ENCODE results near the gene MBD3L2.
"Not testable (repeated sequence)": the region's sequence is repeated elsewhere in the genome, so short reads cannot be mapped to it uniquely, and the experiment has no call there.

Gene MBD3L2

DNA sequence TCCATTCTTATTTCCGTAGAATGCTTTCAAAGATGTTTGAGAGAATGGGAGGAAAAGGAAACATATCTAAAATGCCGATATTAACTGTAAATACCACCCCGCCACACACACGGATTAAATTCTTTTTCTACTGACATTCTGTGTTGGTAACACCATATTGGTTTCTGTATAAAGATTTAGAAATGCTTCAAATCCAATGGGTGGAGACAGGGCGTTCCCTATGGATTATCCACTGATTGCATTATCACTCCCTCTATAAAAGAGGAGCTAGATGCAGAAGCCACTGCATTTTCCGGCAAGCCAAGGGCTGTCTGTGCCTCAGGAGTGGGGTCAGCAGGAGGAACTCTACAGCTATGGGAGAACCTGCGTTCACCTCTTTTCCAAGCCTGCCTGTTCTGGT lies at the start of gene MBD3L2:
Gene MBD3L2, plus strand, starts transcription at position 301 of the 400 bp plus-strand sequence. Its CDS starts 53 bp downstream, at position 354.
- DNase-seq, result not testable (repeated sequence)

DNA sequence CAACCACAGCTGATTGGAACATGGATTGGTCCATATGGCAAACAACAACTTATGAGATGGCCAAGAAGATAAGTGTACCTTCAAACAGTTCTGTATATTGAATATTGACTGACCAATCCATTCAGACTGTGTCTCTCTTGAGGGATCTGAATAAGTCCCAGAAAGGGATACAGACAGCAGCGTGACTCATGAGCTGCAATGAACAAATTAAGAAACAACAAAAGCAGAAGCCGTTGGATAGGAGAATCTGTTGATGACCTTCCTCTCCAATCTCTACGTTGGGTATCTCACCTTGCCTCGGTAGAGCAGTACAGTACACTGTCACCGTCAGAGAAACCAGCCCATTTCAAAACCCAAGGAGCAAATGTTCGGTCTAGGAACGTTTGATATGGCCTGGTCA lies 49.2 kb upstream of the MBD3L2 start:
- no peak for DNase-seq

DNA sequence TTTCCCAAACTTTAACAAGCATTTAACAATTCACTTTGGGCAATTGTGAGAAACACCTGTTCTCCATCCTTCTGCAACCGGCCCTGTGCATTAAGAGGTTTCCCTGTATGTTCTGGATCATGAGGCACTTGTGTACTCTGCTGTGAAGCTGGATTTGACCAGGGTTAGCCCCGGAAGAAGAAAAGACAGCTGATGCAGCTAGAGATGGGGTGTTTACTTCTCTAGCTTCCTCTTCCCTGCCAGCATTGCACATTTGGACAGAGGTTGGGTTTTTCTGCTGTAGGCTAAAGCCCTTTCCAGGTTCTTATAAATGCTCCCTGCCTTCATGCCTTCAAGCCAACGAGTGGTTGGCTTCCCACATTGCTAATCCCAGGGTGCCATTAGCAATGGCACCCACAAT lies 48.8 kb upstream of the MBD3L2 start:
- no peak for DNase-seq

DNA sequence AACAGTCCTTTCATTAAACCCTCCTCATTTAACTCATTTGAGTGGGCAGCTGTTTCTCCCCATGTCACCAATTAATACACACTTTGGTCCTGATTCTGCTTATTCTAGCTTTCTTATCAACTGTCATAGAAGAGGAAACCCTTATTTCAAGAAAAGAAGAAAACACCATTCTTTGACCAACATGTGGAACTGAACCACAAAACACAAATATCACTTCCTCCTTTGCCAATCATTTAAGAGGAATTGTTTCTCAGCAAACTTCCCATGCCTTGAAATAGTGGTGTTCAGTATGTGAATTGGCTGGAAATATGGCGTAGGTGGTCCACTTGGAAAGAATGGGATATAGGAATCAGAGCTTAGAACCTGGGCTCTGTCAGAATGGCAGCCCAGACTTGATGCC lies 48.3 kb upstream of the MBD3L2 start:
- DNase-seq, result no peak

DNA sequence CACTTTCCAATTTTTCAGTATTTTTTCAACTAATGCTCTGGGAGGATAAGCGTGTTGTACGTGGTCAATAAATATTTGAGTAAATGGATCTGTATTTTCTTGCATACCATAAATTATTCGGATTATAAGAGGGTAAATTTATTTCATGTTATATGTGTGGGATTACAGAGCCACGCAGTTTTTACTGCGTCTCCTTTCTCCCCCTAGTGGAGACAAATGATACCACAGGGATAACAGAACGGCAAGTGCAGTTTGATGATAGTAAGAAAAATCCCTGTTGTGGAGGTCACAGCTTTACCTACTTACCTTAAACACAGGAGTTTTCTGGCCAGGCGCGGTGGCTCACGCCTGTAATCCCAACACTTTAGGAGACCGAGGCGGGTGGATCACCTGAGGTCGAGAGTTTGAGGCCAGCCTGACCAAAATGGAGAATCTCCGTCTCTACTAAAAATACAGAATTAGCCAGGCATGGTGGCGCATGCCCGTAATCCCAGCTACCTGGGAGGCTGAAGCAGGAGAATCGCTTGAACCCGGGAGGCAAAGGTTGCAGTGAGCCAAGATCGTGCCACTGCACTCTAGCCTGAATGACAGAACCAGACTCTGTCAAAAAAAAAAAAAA lies 44.7 kb upstream of the MBD3L2 start:
- DNase-seq, result no peak

DNA sequence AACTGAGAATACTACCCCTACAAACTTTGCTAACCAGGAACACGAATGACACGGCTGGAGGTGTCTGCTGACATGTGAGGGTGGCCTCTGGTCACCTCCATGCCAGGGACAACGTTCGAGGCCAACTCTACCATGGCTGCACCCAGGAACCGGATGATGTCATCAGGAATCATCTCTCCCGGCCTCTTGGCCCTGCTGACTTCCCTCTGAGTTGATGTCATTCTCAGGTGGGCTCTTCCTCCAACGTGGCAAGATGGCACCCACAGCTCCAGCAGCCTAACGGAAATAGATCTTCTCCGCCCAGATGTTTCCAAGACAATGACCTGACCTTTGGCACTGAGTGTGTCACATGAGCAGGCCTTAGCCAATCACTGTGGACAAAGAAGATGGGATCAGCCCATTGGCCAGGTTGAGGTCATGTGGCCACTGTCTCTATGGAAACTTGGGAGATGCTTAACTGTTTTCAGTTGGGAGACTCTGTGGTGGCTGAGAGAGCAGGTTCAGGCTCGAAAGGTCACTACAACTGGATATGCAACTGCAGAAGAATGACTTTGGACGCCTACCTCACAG lies 42.9 kb upstream of the MBD3L2 start:
- no peak for DNase-seq

DNA sequence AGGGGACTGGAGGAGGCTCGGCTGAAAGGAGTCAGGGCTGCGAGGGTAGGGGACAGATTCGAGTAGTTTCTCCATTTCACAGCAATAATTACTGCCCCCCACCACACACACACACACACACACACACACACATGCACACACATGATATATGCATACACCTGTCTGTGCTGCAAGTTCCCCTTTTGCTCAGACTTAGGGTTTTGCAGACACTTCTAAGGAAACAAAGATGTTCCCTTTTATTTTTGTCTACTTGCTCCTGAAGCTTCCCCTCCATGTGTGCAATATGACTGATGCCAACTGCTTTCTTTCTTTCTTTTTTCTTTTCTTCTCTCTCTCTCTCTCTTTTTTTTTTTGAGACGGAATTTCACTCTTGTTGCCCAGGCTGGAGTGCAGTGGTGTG lies 41.3 kb upstream of the MBD3L2 start:
- no peak for DNase-seq

DNA sequence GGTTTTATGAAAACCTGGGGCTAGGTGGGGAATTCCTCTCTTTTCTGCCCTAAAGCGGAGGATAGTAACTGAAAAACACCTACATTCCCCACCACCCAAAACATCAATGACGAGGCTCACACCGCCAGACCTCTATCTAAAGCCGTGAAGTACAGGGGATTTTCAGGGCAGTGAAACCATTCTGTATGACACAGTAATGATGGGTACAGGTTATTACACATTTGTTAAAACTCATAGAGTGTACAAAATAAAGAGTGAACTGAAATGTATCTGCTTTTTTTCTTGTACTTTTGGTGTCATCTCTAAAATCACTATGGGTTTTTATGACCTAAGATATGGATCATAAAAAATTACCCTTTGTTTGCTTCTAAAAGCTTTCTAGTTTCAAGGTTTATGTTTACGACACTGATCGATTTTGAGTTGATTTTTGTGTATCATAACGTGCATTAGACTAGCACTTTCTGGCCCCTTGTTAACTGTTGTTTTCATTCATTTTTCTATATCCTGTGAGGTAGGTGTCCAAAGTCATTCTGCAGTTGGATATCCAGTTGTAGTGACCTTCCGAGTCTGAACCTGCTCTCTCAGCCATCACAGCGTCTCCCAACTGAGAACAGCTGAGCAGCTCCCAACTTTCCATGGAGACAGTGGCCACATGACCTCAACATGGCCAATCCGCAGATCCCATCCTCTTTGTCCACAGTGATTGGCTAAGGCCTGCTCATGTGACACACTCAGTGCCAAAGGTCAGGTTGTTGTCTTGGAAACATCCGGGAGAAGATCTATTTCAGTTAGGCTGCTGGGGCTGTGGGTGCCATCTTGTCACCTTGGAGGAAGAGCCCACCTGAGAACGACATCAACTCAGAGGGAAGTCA lies 38.2 kb upstream of the MBD3L2 start:
- no peak for DNase-seq

DNA sequence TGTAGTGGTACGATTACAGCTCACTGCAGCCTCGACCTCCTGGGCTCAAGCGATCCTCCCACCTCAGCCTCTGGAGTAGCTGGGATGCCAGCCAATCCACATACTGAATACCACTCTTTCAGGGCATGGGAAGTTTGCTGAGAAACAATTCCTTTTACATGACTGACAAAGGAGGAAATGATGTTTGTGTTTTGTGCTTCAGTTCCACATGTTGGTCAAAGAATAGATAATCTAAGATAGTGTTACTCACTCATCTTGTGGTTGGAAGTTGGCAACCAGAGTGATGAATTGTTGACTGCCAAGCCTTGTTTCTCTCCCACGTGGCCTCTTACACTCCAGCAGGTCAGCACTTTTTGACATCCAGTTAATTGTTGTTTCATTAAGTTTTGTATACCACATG lies 35.4 kb upstream of the MBD3L2 start:
- no peak for DNase-seq

DNA sequence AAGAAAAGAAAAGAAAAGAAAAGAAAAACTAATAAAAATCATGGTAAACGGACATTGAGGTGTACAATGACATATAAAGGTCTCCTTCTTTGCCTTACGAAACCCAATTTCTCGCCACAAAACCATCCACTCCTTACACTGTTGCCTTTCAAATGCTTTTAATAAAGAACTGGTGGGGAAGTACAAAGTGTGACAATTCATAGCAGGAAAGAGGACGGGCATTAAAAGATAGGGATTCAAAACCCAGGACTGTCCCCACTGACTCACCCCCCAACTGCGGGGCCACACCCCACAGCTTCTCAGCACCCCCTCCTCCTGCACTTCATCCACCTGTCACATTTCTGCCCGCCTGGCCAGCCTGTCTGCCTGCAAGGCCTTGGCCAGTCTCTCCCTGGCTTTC lies 30.3 kb upstream of the MBD3L2 start:
- no peak for DNase-seq

DNA sequence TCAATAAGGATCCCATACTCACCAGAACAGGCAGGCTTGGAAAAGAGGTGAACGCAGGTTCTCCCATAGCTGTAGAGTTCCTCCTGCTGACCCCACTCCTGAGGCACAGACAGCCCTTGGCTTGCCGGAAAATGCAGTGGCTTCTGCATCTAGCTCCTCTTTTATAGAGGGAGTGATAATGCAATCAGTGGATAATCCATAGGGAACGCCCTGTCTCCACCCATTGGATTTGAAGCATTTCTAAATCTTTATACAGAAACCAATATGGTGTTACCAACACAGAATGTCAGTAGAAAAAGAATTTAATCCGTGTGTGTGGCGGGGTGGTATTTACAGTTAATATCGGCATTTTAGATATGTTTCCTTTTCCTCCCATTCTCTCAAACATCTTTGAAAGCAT lies 27.8 kb upstream of the MBD3L2 start, which contains the start of gene MBD3L2B:
Gene MBD3L2B, minus strand, starts transcription at position 101 of the 400 bp plus-strand sequence. Its CDS starts 34 bp downstream, at position 67.
- not testable (repeated sequence) for DNase-seq

DNA sequence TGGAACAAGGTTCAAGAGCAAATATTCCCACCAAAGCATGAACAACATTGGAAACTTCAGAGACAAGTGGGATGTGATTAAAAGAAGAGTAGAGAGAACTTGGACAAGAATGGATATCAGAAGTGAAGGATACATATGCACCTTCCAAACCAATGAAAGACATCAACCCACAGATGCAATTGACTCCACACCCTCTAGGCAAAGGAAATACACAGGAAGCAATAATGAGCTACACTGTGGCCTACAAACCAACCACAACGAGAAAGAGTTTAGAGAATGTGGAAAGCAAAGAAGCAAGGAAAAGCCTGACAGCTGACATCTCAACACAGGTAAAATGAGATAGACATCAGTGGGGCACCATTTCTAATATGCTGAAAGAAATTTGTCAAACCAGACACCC lies 20.3 kb upstream of the MBD3L2 start:
- not testable (repeated sequence) for DNase-seq

DNA sequence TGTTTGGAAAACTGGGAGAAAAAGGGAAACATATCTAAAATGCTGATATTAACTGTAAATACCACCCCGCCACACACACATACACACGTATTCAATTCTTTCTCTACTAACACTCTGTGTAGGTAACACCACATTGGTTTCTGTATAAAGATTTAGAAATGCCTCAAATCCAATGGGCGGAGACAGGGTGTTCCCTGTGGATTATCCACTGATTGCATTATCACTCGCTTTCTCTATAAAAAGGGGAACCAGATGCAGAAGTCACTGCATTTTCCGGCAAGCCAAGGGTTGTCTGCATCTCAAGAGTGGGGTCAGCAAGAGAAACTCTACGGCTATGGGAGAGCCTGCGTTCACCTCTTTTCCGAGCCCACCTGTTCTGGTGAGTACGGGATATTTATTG lies 18.8 kb upstream of the MBD3L2 start, which contains the start of gene MBD3L5:
Gene MBD3L5, plus strand, starts transcription at position 301 of the 400 bp plus-strand sequence. Its CDS starts 34 bp downstream, at position 335.
- not testable (repeated sequence) for DNase-seq

DNA sequence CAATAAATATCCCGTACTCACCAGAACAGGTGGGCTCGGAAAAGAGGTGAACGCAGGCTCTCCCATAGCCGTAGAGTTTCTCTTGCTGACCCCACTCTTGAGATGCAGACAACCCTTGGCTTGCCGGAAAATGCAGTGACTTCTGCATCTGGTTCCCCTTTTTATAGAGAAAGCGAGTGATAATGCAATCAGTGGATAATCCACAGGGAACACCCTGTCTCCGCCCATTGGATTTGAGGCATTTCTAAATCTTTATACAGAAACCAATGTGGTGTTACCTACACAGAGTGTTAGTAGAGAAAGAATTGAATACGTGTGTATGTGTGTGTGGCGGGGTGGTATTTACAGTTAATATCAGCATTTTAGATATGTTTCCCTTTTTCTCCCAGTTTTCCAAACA lies 9.0 kb upstream of the MBD3L2 start, which contains the start of gene MBD3L4:
Gene MBD3L4, minus strand, starts transcription at position 101 of the 400 bp plus-strand sequence. Its CDS starts 35 bp downstream, at position 66.
- DNase-seq, result not testable (repeated sequence)

DNA sequence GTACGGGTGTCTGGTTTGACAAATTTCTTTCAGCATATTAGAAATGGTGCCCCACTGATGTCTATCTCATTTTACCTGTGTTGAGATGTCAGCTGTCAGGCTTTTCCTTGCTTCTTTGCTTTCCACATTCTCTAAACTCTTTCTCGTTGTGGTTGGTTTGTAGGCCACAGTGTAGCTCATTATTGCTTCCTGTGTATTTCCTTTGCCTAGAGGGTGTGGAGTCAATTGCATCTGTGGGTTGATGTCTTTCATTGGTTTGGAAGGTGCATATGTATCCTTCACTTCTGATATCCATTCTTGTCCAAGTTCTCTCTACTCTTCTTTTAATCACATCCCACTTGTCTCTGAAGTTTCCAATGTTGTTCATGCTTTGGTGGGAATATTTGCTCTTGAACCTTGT lies 7.6 kb upstream of the MBD3L2 start:
- not testable (repeated sequence) for DNase-seq

DNA sequence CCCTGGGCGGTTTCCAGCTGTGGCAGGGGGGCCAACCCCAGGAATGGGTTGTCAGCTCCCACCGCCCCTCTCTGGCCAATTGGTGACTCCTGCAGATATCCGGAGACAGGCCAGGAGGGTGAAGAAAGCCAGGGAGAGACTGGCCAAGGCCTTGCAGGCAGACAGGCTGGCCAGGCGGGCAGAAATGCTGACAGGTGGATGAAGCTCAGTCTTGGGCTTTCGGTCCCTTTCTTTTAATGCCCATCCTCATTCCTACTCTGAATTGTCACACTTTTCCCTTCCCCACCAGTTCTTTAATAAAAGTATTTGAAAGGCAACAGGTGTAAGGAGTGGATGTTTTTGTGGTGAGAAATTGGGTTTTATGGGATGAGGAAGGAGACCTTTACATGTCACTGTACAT lies 2.3 kb downstream of the MBD3L2 start:
- not testable (repeated sequence) for DNase-seq

DNA sequence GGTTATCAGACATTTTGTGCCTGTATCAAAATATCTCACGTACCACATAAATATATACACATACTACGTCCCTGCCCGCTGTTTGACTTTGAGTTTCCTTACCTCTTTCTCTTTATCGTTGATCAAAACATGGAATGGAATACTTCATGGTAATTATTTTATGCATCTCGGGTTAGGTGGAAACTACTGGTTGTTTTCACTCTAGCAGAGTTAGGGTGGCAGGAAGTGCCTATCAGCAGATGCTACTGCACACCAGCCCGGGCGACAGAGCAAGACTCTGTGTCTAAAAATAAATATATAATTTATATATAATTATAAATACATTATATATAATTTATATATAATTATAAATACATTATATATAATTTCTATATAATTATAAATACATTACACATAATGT lies 3.8 kb downstream of the MBD3L2 start:
- not testable (repeated sequence) for DNase-seq

DNA sequence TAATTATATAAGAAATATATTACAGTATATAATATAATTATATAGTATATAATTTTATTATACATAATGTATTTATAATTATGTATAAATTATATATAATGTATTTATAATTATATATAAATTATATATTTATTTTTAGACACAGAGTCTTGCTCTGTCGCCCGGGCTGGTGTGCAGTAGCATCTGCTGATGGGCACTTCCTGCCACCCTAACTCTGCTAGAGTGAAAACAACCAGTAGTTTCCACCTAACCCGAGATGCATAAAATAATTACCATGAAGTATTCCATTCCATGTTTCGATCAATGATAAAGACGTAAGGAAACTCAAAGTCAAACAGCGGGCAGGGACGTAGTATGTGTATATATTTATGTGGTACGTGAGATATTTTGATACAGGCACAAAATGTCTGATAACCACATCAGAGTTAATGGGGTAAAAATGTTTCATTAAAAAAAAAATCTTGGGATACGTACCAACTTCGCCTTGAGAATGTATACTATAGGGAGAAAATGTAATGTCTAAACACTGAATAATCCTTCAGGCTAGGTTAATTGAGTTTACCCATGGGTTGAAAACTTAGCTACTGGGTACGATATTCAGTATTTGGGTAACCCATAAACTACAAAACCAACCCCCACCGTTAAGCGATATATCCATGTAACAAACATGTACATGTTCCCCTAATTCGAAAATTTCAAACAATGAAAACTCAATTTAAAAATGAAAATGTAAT lies 5.7 kb downstream of the MBD3L2 start:
- DNase-seq, result not testable (repeated sequence)

DNA sequence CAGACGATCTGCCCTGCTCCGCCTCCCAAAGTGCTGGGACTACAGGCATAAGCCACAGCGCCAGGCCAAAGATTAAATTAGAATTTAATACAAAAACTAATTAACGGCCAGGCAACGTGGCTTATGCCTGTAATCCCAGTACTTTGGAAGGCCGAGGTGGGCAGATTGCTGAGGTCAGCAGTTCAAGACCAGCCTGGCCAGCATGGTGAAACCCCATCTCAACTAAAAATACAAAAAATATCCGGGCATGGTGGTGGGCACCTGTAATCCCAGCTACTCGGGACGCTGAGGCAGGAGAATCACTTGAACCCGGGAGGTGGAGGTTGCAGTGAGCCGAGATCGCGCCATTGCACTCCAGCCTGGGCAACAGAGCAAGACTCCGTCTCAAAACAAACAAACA lies 6.6 kb downstream of the MBD3L2 start:
- DNase-seq, result not testable (repeated sequence)

DNA sequence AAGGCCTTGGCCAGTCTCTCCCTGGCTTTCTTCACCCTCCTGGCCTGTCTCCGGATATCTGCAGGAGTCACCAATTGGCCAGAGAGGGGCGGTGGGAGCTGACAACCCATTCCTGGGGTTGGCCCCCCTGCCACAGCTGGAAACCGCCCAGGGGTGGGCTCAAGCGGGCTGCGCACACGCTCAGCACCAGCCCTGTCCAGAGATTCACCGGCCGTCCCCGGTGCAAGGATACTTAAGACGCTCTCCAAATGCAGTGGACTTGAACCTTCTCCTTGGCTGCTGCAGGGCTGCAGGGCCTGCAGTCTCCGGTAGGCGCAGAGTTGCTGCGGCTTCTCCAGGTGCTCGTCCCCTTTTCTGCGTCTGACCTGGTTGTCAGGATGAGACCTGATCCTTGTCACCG lies 7.2 kb downstream of the MBD3L2 start:
- DNase-seq, result not testable (repeated sequence)

DNA sequence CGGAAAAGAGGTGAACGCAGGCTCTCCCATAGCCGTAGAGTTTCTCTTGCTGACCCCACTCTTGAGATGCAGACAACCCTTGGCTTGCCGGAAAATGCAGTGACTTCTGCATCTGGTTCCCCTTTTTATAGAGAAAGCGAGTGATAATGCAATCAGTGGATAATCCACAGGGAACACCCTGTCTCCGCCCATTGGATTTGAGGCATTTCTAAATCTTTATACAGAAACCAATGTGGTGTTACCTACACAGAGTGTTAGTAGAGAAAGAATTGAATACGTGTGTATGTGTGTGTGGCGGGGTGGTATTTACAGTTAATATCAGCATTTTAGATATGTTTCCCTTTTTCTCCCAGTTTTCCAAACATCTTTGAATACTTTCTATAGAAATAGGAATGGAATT lies 9.5 kb downstream of the MBD3L2 start, which contains the start of gene MBD3L3:
Gene MBD3L3, minus strand, starts transcription at position 101 of the 400 bp plus-strand sequence. Its CDS starts 71 bp downstream, at position 30.
- DNase-seq, result not testable (repeated sequence)

DNA sequence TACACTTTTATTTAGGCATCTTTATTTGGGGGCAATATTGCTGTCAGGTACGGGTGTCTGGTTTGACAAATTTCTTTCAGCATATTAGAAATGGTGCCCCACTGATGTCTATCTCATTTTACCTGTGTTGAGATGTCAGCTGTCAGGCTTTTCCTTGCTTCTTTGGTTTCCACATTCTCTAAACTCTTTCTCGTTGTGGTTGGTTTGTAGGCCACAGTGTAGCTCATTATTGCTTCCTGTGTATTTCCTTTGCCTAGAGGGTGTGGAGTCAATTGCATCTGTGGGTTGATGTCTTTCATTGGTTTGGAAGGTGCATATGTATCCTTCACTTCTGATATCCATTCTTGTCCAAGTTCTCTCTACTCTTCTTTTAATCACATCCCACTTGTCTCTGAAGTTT lies 10.9 kb downstream of the MBD3L2 start:
- DNase-seq, result not testable (repeated sequence)

DNA sequence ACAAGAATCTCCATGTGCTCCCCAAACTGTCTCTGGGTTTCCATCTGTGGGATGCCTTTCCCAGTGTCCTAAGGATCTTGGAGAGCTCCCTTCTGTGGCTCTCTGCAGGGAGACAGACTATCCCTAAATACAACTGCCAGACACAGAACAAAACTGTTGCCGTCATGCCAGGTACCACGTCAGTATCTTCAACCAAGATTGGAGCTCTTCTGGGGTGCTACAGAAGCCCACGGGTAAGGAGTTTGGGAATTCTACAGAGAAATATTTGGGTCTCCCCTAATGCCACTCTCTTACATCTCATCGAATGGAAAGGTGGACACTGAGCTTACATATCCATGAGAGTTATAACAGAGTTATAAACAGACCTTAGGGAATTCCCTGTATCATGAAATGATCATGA lies 14.2 kb downstream of the MBD3L2 start:
- no peak for DNase-seq
